Stromal cell of bone marrow (primary cell): ENCODE results near the gene SDK1.

Experiments used
- DNase-seq: peaks from one replicate; pipeline ENCODE4 v3.0.0-alpha.2; 2012; ENCODE audit warnings: low read depth

SDK1 gene, protein sequence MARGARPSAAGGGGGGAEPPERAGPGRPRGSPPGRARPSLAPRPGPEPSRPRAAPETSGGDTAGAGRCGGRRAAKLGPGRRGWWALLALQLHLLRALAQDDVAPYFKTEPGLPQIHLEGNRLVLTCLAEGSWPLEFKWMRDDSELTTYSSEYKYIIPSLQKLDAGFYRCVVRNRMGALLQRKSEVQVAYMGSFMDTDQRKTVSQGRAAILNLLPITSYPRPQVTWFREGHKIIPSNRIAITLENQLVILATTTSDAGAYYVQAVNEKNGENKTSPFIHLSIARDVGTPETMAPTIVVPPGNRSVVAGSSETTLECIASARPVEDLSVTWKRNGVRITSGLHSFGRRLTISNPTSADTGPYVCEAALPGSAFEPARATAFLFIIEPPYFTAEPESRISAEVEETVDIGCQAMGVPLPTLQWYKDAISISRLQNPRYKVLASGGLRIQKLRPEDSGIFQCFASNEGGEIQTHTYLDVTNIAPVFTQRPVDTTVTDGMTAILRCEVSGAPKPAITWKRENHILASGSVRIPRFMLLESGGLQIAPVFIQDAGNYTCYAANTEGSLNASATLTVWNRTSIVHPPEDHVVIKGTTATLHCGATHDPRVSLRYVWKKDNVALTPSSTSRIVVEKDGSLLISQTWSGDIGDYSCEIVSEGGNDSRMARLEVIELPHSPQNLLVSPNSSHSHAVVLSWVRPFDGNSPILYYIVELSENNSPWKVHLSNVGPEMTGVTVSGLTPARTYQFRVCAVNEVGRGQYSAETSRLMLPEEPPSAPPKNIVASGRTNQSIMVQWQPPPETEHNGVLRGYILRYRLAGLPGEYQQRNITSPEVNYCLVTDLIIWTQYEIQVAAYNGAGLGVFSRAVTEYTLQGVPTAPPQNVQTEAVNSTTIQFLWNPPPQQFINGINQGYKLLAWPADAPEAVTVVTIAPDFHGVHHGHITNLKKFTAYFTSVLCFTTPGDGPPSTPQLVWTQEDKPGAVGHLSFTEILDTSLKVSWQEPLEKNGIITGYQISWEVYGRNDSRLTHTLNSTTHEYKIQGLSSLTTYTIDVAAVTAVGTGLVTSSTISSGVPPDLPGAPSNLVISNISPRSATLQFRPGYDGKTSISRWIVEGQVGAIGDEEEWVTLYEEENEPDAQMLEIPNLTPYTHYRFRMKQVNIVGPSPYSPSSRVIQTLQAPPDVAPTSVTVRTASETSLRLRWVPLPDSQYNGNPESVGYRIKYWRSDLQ (N-terminal part only)

DNA sequence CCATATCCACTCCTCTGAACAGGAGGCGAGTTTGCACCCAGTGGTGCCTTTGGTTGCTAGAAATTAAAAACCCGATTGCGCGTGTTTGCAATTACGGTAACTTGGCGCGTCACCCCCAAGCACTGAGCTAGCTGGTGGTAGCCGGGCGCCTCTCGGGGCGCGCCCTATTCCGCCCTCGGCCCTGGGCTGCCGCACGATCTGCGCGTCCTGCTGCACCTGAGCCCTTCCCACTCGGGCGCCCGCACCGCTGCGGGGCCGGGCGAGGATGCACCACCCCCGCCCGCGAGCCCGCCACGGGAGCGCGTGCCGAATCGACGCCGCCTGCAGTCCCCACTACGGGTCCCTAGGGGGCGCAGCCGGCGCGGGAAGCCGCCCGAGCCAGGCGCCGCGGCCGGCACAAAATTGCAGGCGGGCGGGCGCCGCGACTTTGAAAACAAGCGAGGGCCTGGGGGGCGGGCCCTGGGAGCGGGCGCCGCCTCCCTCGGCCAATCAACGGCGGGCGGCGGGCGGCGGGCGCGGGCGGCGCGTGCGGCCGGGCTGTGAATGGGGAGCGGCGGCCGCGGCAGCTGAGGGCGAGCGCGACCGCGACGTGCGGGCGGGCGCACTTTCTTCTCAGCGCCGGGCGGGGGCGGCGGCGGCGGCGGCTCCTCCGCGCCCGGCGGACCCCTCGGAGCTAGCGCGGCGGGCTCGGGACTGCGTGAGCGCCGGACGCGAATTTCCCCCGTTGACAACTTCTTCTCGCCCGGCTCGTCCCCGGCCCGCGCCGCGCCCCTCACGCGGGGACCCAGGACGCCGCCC is at the start of gene SDK1:
SDK1 (plus strand) TSS at position 602 of the 798 bp plus-strand sequence. CDS start 335 bp downstream, outside the sequence.
- DNase-seq: peak; percentile 69

DNA sequence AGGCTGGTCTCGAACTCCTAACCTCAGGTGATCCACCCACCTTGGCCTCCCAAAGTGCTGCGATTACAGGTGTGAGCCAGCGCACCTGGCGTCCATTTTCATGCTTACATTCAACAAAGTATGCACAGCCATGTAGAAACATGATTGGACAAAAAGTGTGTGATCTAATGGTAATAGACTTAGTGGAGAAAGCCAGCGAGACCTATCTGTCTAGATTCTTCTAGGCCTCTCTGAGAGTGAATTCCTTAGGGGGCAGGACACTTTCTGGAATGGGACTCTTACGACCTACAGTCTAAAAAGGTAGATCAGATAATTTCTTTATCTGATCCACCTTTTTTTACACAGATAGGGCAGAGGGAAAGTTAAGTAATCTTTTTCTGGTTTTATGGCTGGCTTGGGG is 46.3 kb upstream of the SDK1 start:
- no peak for DNase-seq

DNA sequence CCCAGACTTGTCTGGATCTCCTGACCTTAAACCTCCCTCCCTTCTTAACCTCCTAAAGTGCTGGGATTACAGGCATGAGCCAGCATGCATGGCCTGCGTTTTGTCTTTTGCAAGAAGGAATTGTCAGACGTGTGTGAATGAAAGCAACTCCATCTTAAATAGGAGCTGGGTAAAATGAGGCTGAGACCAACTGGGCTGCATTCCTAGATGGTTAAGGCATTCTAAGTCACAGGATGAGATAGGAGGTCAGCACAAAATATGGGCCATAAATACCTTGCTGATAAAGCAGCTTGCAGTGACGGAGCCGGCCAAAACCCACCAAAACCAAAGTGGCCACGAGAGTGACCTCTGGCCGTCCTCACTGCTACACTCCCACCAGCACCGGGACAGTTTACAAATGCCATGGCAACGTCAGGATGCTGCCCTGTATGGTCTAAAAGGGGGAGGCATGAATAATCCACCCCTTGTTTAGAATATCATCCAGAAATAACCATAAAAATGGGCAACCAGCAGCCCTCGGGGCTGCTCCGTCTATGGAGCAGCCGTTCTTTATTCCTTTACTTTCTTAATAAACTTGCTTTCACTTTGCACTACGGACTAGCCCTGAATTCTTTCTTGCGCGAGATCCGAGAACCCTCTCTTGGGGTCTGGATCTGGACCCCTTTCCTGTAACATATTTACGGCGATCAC is 41.2 kb upstream of the SDK1 start:
- DNase-seq: no peak

DNA sequence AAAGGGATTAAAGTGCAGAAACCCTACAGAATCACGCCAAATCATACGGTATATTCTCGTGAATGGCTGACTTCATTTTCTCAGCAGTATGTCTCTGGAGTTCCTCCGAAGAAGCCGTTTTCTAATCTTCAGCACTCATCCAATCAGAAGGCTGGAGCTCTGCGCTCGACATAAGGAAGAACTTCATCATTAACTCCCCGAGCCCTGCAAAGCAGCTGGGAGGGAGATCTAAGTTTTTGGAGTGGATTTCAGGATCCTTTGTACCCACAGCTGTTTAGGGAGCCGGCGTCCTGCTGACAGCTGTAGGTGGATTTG is 40.7 kb upstream of the SDK1 start:
- no peak for DNase-seq

DNA sequence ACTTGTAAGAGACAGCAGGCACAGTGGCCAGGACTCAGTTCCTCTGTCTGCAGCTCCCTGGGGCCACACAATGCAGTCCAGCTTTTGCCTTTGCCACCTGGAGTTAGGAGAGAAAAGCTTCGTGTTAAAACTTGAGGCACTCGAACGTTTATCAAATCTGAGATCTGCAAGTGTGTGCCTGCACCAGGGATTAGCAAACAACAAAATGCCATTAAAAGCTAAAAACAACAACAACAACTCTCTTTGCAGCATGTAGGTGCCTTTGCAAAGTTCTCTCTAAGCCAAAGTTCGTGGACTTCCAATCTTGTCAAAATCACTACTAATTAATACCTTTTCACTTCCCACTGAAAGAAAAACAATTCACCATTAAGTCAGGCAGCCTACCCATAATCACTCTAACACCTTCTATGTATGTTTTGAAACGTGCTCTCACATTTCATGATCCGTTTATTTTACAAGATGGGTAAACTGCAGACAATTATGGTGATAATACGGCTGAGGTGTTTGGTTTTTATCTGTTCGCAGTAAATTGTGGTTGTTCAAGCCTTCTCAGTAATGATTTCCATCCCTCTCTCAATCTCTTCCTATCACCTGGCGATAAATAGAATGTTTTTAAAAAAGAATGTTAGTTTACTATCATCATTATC is 36.2 kb upstream of the SDK1 start:
- DNase-seq: no peak

DNA sequence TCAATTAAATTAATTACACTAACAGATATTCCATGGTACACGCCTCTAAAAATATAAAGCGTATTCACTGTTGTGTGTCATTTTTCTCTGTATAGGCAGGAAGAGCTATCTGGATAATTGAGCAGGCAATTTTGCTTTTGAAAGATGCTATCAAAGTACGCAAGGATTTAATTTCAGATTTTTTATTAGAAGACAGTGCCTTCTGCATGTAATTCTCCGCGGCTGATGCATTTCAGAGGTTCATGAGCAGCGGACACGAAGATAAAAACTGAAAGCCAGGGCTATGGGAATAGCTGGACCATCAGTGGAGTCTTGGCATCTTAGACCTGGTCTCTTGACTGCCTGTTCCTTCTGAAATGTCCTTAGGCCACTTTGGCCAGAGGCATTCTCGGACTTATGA is 35.7 kb upstream of the SDK1 start:
- no peak for DNase-seq

DNA sequence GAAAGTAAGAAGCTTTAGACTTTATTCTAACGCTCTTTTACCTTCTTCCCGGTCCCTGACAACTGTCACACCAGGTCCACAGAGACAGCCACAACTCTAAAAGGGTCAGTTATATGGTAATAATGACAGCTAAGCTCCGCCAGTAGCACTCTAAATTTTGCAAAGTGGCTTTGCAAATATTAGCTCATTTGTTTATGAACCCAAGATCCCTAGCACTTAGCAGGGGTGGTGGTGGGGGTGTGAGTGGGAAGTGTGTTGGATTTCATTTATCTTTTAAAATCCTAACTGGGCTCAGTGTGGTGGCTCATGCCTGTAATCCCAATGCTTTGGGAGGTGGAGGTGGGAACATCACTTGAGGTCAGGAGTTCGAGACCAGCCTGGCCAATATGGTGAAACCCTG is 34.8 kb upstream of the SDK1 start:
- DNase-seq: no peak

DNA sequence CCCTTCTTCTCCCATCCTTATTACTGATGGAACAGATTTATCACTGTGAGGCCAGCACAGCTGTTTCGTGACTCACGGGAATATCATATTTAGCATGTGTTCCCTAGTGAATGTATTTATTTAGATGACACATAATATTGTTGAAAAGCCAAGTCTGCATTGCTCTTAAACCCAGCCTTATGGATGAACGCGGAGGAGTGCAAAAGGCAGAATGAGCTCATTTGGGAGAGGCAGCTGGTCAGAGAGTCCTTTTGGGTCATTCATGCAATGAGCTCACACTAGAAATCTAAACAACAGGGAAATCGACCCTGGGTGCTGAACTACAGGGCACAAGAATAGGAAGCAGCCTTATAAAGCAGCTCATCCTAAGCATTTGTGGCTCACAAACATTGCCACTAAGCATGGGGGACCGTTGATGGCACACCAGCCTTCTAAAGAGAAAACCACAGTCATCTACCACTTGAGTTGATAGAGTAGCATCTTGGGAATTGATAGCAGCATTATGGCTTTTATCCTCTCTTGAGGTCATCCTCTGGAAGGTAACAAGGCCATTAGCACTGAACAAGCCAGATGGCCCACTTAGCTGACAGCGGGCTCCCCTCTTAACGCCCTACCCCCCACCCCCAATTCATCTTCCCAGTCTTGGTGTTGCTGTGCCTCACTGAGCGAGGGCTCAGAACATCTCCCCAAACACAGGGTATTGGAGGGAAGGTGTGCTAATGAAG is 32.9 kb upstream of the SDK1 start:
- peak; percentile 70 for DNase-seq

DNA sequence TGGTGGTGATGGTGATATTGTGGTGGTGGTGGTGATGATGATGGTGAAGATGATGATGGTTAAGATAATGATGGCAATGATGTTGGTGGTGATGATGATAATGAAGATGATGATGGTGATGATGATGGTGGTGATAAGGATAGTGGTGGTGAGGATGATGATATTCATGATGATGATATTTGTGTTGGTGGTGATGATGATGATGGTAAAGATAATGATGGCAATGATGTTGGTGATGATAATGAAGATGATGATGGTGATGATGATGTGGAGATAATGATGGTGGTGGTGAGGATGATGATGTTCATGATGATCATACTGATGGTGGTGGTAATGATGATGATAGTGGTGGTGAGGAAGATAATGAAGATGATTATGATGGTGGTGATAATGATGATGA is 30.7 kb upstream of the SDK1 start:
- DNase-seq: no peak

DNA sequence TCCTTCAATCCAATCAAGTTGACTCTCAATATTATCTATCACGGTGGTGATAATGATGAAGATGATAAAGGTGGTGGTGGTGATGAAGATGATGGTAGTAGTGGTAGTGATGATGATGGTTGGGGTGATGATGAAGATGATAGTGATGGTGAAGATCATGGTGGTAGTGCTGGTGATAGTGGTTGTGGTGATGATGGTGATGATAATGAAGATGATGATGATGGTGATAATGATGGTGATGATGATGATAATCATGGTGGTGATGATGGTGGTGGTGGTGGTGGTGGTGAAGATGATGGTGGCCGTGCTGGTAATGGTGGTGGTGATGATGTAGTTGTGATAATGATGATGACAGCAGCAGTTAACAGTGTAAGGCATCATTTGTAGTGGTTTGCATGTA is 29.8 kb upstream of the SDK1 start:
- DNase-seq: no peak

DNA sequence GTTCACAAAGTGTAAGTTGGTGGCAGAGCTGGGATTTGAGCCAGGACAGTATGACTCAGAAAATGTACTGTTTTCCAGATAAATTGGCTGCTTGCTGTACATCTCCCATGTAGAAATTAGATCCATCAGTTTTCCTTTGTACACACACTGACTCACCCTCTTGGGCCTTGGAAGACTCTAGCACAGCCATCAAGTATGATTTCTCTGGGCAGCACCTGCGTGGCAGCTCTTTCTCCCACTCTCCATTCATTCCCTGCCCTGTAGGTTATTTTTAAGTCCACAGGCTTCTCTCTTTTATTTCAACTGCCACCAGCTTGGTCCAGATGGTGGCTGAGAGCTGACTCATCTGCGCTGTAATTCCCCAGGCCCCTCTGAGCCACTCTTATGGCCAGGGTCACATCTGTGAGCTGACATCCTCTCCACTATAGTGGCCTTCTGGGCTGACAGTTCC is 28.3 kb upstream of the SDK1 start:
- DNase-seq: no peak

DNA sequence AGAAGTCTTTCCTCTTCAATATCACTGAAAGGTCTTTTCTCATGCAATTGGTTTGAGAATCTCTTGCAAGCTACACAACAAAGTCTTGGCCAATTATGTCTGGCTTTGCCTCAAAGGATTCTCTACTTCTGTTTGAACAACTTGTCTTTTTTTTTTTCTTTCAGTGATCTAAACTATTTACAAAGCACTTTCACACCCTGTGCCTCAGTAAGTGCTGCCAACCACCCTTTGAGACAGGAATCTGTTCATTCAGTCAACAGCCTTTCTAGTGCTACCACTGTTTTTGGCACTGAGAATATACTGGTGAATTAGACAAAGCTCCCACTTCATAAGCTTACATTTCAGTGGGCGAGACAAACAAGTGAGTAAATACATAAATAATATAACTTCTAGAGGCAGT is 26.9 kb upstream of the SDK1 start:
- no peak for DNase-seq

DNA sequence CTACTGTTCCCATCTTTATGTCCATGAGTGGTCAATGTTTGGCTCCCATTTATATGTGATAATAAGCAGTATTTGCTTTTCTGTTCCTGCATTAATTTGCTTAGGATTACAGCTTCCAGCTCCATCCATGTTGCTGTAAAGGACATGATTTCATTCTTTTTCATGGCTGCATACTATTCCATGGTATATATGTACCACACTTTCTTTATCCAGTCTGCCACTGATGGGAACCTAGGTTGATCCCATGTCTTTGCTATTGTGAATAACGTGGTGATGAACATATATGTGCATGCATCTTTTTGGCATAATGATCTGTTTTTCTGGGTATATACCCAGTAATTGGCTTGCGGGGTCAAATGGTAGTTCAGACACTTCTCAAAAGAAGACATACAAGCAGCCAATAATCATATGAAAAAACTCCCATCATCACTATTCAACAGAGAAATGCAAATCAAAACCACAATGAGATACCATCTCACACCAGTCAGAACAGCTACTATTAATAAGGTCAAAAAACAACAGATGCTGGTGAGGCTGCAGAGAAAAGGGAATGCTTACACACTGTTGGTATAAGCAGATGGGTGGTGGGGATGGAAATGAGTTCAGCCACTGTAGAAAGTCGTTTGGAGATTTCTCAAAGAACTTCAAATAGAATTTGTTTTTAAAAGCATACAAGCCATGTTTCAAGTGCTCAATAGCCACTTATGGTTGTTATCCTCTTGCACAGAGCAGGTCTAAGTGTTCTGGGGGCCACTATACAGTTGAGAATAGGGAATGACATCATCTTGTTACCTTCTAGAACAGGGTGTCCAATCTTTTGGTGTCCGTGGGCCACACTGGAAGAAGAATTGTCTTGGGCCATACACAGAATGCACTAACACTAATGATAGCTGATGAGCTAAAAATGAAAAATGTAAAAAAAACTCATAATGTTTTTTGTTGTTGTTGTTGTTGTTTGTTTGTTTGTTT is 23.2 kb upstream of the SDK1 start:
- no peak for DNase-seq

DNA sequence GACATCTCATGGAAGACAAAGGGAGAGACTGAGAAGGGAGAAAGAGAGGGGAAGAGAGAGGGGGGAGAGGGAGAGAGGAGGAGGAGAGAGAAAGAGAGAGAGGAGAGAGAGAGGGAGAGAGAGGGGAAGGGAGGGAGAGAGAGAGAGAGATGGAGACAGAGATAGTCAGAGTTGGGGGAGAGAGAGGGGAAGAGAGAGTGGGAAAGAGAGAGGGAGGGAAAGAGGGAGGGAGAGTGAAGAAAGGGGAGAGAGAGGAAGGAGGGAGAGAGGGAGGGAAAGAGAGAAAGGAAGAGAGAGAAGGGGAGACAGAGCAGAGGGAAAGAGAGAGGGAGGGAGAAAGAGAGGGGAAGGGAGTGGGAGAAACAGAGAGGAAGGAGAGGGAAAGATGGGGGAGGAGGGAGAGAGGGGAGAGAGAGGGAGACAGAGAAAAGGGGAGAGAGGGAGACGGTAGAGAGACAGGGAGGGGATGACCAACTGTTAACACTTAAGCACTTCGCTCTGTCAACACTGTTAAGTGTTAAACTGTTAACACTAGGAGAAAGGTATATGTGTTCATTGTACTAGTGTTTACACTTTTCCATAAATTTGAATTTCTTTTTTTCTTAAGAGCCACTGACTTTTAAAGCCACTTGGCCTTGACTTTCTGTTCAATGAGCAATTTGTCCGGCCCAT is 21.8 kb upstream of the SDK1 start:
- no peak for DNase-seq

DNA sequence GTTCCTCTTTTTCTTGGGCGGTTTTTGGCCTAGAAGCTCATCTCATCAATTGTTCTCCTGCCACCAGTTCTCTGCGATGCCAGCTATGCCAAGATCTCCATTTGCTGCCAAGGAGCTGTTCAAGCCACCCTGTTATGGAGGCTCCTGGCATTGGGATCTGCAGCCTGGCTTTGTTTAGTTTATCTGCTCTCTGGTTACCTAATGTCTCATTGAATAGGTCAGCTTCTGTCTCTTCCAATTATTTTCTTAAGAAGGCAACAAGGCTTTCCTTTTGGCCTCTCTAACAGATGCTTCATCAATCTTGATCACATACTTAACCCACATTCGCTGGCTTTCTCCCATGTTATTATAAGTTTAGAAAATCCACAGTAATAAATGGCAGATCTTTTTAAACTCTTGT is 20.6 kb upstream of the SDK1 start:
- DNase-seq: no peak

DNA sequence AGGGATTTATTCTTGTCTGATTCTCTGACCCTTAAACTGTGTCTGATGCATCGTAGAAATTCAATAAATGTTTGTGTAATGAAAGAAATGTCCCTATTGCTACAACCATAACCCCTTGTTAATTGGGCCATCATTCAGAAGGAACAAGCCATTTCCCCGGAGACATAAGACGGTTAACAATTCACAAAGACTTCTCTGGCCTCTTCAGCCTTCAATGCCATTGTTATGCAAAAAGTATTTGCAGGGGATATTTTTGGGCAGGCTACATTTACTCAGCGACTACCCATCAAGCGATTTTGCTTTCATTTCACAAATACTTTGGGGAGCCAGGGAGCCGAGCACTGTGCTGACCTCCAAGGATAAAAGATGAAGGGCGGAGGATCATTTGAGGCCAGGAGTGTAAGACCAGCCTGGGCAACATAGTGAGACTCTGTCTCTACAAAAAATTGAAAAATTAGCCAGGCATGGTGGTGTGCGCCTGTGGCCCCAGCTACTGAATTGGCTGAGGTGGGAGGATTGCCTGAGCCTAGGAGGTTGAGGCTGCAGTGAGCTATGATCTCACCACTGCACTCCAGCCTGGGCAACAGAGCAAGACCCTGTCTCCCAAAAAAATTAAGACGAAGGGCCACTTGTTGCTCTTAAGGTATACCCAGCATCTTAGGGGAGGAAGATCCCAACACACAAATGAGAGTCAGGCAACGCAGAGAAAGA is 20.0 kb upstream of the SDK1 start:
- no peak for DNase-seq

DNA sequence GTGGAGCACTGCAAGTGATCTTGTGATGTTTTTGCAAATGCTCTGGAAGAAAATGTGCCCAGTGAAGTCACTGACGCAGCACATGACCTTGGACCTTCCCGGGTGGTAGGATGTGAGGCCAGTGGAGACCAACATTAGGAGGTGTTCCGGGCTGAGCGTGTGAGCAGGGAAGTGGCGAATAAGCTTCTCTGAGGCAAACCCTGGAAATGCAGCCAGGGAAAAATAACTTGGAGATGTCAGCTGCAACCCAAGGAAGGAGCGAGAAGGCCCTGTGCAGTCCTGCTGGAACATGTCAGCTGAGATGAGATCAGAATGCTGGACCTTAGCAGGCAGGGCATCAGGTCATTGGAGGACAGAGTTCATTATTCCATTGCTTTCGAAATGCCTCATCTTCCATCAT is 18.6 kb upstream of the SDK1 start:
- no peak for DNase-seq
